ENCODE measurements around the gene TMEFF1.

- TF ChIP-seq ASH2L (IDR thresholded peaks at IDR 0.05; ENCODE audit: borderline replicate concordance, low read depth) (no peak), BCLAF1 (IDR thresholded peaks at IDR 0.05) (no peak), EED (IDR thresholded peaks at IDR 0.05; ENCODE audit: low read depth) (no peak), HDGF (IDR thresholded peaks at IDR 0.05) (no peak), POLR2AphosphoS5 (IDR thresholded peaks at IDR 0.05; ENCODE audit: low read length) (no peak), BMI1 (IDR thresholded peaks at IDR 0.05; ENCODE audit: borderline replicate concordance) (no peak), ZBTB40 (IDR thresholded peaks at IDR 0.05; ENCODE audit: borderline replicate concordance) (no peak)
Measured at GRCh38 chr9:100590481-100590880, 117.5 kb downstream of the TMEFF1 start.

Data from GM12878 (cell line).